Measurements from ENCODE around the gene BCAP29.
"Not testable (repeated sequence)": the region's sequence is repeated elsewhere in the genome, so short reads cannot be mapped to it uniquely, and the experiment has no call there.

The BCAP29 gene

GRCh38 chr7:107628461-107629064 is 48.5 kb downstream of the BCAP29 start:
- DNase-seq = no peak

- DNase-seq = no peak
These were observed 50.3 kb downstream of the BCAP29 start for GRCh38 chr7:107630342-107630741.

GRCh38 chr7:107631588-107632491 is 51.8 kb downstream of the BCAP29 start:
- no peak for DNase-seq

GRCh38 chr7:107632492-107632865 is 52.4 kb downstream of the BCAP29 start:
- DNase-seq = no peak

GRCh38 chr7:107638594-107638993 is 58.5 kb downstream of the BCAP29 start:
- no peak for DNase-seq

GRCh38 chr7:107639070-107639469 is 59.0 kb downstream of the BCAP29 start:
- not testable (repeated sequence) for DNase-seq

- no peak for DNase-seq
These were observed 61.6 kb downstream of the BCAP29 start for GRCh38 chr7:107641676-107642075.

GRCh38 chr7:107642501-107642900 is 62.5 kb downstream of the BCAP29 start:
- DNase-seq = no peak

GRCh38 chr7:107643407-107643806 is 63.4 kb downstream of the BCAP29 start:
- no peak for DNase-seq

GRCh38 chr7:107643938-107644308 is 63.9 kb downstream of the BCAP29 start:
- no peak for DNase-seq

GRCh38 chr7:107644309-107644974 is 64.4 kb downstream of the BCAP29 start:
- DNase-seq = no peak

GRCh38 chr7:107652642-107653041 is 72.6 kb downstream of the BCAP29 start:
- DNase-seq = no peak

- no peak for DNase-seq
These were observed 78.4 kb downstream of the BCAP29 start for GRCh38 chr7:107658467-107658866.

- DNase-seq = no peak
These were observed 79.6 kb downstream of the BCAP29 start for GRCh38 chr7:107659666-107660065.

- DNase-seq = no peak
These were observed 80.5 kb downstream of the BCAP29 start, which contains the start of gene SLC26A4 for GRCh38 chr7:107660381-107661080. SLC26A4 (plus strand) TSS chr7:107660828; CDS start chr7:107661642, 814 bp downstream.

GRCh38 chr7:107661081-107661864 is 81.2 kb downstream of the BCAP29 start:
- no peak for DNase-seq

GRCh38 chr7:107661865-107662379 is 81.9 kb downstream of the BCAP29 start:
- DNase-seq = no peak

- no peak for DNase-seq
These were observed 83.2 kb downstream of the BCAP29 start for GRCh38 chr7:107663196-107663595.

GRCh38 chr7:107666790-107667189 is 86.7 kb downstream of the BCAP29 start:
- no peak for DNase-seq

GRCh38 chr7:107667341-107667740 is 87.3 kb downstream of the BCAP29 start:
- DNase-seq = no peak

GRCh38 chr7:107668296-107668695 is 88.2 kb downstream of the BCAP29 start:
- DNase-seq = no peak
